A549 (cell line): ENCODE results near the gene PRUNE2.

Experiments used
- CEBPB ChIP-seq, 2 experiments: fragments of >200 bp in 1 of 2; sonication (Bioruptor Twin) in 1 of 2; formaldehyde crosslinking in 1 of 2; IDR thresholded peaks; 2 replicates each; pipeline ENCODE4 v1.6.1; 2012 to 2016
- EHF ChIP-seq: fragments of 250-450 bp; sonication (Bioruptor Pico); IDR thresholded peaks from 2 replicates; pipeline ENCODE4 v1.5.0; 2020; ENCODE audit warnings: mild to moderate bottlenecking
- EHMT2 ChIP-seq: fragments of 200-600 bp; sonication (generic); IDR thresholded peaks from 2 replicates; pipeline ENCODE4 v1.6.1; 2016; ENCODE audit warnings: antibody characterized with exemption, low read depth, mild to moderate bottlenecking, moderate library complexity
- EP300 ChIP-seq, 2 experiments: fragments of >200 bp; sonication (Bioruptor Twin); formaldehyde crosslinking; IDR thresholded peaks; 2 replicates in 1 of 2; 3 replicates in 1 of 2; pipeline ENCODE4 v1.6.1; 2016 to 2017
- RAD21 ChIP-seq, 2 experiments: fragments of >200 bp in 1 of 2; sonication (Bioruptor Twin) in 1 of 2; formaldehyde crosslinking in 1 of 2; IDR thresholded peaks in 1 of 2; conservative IDR thresholded peaks in 1 of 2; 2 replicates in 1 of 2; 3 replicates in 1 of 2; pipeline ENCODE4 v1.6.1; 2012 to 2018; ENCODE audit warnings: inconsistent platforms in 1 of 2
- TP53 ChIP-seq: fragments of 250-450 bp; sonication (Bioruptor Pico); IDR thresholded peaks from 2 replicates; pipeline ENCODE4 v1.5.0; 2021; ENCODE audit warnings: mild to moderate bottlenecking, moderate library complexity
- TF ChIP-seq, protein P1 (sequence below): fragments of >200 bp; sonication (Bioruptor Twin); formaldehyde crosslinking; IDR thresholded peaks from 3 replicates; pipeline ENCODE4 v1.5.1; 2016
- TF ChIP-seq, protein P2 (sequence below): fragments of 200-600 bp; sonication (generic); IDR thresholded peaks from 2 replicates; pipeline ENCODE4 v1.6.1; 2016; ENCODE audit warnings: antibody characterized with exemption, mild to moderate bottlenecking, moderate library complexity
- TF ChIP-seq, protein P3 (sequence below): IDR thresholded peaks from 2 replicates; pipeline ENCODE4 v1.6.1; 2012

DNA sequence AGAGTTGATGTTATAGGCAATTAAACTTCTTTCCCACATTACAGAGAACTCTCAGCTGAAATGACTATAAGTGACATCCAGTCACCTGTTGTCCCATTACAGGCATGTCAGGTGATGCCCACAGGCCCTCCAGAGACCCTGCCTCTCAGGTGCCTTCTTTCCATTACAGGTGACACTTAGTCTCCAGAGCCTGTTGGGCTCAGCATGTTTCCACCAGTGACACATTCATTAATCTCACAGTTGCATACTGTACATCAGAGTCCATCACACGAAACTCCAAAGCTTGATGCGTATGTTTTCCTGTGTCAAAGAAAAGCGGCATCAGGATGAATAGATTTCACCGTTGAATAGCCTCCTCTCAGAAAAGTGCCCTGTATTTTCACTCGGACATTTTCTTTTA is 14.6 kb downstream of the PRUNE2 start:
- TF ChIP-seq, protein P1, sequence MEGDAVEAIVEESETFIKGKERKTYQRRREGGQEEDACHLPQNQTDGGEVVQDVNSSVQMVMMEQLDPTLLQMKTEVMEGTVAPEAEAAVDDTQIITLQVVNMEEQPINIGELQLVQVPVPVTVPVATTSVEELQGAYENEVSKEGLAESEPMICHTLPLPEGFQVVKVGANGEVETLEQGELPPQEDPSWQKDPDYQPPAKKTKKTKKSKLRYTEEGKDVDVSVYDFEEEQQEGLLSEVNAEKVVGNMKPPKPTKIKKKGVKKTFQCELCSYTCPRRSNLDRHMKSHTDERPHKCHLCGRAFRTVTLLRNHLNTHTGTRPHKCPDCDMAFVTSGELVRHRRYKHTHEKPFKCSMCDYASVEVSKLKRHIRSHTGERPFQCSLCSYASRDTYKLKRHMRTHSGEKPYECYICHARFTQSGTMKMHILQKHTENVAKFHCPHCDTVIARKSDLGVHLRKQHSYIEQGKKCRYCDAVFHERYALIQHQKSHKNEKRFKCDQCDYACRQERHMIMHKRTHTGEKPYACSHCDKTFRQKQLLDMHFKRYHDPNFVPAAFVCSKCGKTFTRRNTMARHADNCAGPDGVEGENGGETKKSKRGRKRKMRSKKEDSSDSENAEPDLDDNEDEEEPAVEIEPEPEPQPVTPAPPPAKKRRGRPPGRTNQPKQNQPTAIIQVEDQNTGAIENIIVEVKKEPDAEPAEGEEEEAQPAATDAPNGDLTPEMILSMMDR: no peak
- TF ChIP-seq RAD21 (conservative IDR thresholded peaks at IDR 0.05 in 1 of 2, IDR thresholded peaks at IDR 0.05 in 1 of 2): no peak
- no peak for TF ChIP-seq EP300 (IDR thresholded peaks at IDR 0.05)
- no peak for TF ChIP-seq EHMT2
- TF ChIP-seq, protein P2, sequence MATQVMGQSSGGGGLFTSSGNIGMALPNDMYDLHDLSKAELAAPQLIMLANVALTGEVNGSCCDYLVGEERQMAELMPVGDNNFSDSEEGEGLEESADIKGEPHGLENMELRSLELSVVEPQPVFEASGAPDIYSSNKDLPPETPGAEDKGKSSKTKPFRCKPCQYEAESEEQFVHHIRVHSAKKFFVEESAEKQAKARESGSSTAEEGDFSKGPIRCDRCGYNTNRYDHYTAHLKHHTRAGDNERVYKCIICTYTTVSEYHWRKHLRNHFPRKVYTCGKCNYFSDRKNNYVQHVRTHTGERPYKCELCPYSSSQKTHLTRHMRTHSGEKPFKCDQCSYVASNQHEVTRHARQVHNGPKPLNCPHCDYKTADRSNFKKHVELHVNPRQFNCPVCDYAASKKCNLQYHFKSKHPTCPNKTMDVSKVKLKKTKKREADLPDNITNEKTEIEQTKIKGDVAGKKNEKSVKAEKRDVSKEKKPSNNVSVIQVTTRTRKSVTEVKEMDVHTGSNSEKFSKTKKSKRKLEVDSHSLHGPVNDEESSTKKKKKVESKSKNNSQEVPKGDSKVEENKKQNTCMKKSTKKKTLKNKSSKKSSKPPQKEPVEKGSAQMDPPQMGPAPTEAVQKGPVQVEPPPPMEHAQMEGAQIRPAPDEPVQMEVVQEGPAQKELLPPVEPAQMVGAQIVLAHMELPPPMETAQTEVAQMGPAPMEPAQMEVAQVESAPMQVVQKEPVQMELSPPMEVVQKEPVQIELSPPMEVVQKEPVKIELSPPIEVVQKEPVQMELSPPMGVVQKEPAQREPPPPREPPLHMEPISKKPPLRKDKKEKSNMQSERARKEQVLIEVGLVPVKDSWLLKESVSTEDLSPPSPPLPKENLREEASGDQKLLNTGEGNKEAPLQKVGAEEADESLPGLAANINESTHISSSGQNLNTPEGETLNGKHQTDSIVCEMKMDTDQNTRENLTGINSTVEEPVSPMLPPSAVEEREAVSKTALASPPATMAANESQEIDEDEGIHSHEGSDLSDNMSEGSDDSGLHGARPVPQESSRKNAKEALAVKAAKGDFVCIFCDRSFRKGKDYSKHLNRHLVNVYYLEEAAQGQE: no peak
- no peak for TF ChIP-seq EHF
- TF ChIP-seq TP53 (CRISPR knock-in tag): no peak
- no peak for TF ChIP-seq CEBPB (IDR thresholded peaks at IDR 0.05)
- TF ChIP-seq, protein P3, sequence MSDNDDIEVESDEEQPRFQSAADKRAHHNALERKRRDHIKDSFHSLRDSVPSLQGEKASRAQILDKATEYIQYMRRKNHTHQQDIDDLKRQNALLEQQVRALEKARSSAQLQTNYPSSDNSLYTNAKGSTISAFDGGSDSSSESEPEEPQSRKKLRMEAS: no peak
